Measurements from ENCODE around the gene CPT2. TPM values are rescaled to one million over a fixed set of nuclear protein-coding genes. Genes with fewer than 3 reads are reported as not detected.

The CPT2 gene
- polyA plus RNA-seq, 2 of the 4 experiments (the other 2 are of a cell fraction): 5.9 to 8.4 TPM

GRCh38 chr1:53186533-53186932 is 10.1 kb upstream of the CPT2 start (continued):
- TF ChIP-seq FOSB (CRISPR knock-in tag; IDR thresholded peaks at IDR 0.05) (no peak), ZC3H11A (IDR thresholded peaks at IDR 0.05) (no peak), ZSCAN20 (CRISPR knock-in tag; IDR thresholded peaks at IDR 0.05) (no peak), HDAC2 (IDR thresholded peaks at IDR 0.05) (no peak), USF2 (IDR thresholded peaks at IDR 0.05) (no peak)

GRCh38 chr1:53187401-53187800 is 9.2 kb upstream of the CPT2 start:
- Histone ChIP-seq H3K9me3 (no peaks in the 10 kb centered on the region), H3K4me1 (peaks cover 11% of the 10 kb centered on the region; the same call in 2 of the 3 replicates), H3K4me2 (no peak overlapping the region), H3K27ac (no peak overlapping the region), H3K4me3 (no peak overlapping the region)
- ATAC-seq (no peak), DNase-seq (ENCODE audit: low read depth in 1 of 2, low spot score in 1 of 2) (no peak), FAIRE-seq (no peak)
- POLR2A ChIA-PET: no interaction called here
- CTCF ChIA-PET: interaction anchor here (0.8 to 2.3 kb wide), 7 partner anchors 11 to 283 kb away, joined by 3 to 10 read pairs (median 4); partner anchors contain the start of gene ECHDC2
- WGBS (ENCODE audit: missing lambda C conversion rate): 60% methylated on average over 1 of the region's 1 CpG
- no peak for TF ChIP-seq CBX8 (IDR thresholded peaks at IDR 0.05)
- no peak for TF ChIP-seq JUN (IDR thresholded peaks at IDR 0.05)
- TF ChIP-seq POLR2AphosphoS2 (conservative IDR thresholded peaks at IDR 0.05; ENCODE audit: low read length): no peak

GRCh38 chr1:53188099-53188498 is 8.5 kb upstream of the CPT2 start:
- WGBS (ENCODE audit: missing lambda C conversion rate): 70% methylated on average over 4 of the region's 4 CpGs
- H3K27ac ChIP-seq: no peak overlapping the region
- TF ChIP-seq NPAS2 (CRISPR knock-in tag; IDR thresholded peaks at IDR 0.05; ENCODE audit: borderline replicate concordance): no peak
- no peak overlapping the region for H3K4me2 ChIP-seq
- no peaks in the 10 kb centered on the region for H3K9me3 ChIP-seq
- ATAC-seq: no peak
- DNase-seq (ENCODE audit: low read depth in 1 of 2, low spot score in 1 of 2): no peak
- ChIA-PET CTCF (interaction anchor here (2.2 kb wide), 1 partner anchor 267 kb away, joined by 9 read pairs; the partner anchor contains the start of gene ECHDC2), POLR2A (no interaction called here)
- no peak for FAIRE-seq
- peaks cover 6% of the 10 kb centered on the region; the same call in 2 of the 3 replicates for H3K4me1 ChIP-seq
- no peak overlapping the region for H3K4me3 ChIP-seq

- Histone ChIP-seq H3K4me3 (no peak overlapping the region), H3K4me1 (no peaks in the 10 kb centered on the region), H3K27ac (no peak overlapping the region), H3K4me2 (no peak overlapping the region), H3K9me3 (no peaks in the 10 kb centered on the region)
- DNase-seq (ENCODE audit: low read depth in 1 of 2, low spot score in 1 of 2): no peak
- 84% methylated on average over 5 of the region's 5 CpGs for WGBS (ENCODE audit: missing lambda C conversion rate)
- TF ChIP-seq ZFP36 (IDR thresholded peaks at IDR 0.05; ENCODE audit: borderline replicate concordance, partially characterized antibody) (no peak), NFE2L2 (conservative IDR thresholded peaks at IDR 0.05; ENCODE audit: low read length) (no peak), ZC3H11A (IDR thresholded peaks at IDR 0.05) (no peak), HOXB5 (CRISPR knock-in tag; IDR thresholded peaks at IDR 0.05) (no peak), CHD2 (IDR thresholded peaks at IDR 0.05; ENCODE audit: low read length, partially characterized antibody) (no peak), MAZ (IDR thresholded peaks at IDR 0.05; ENCODE audit: borderline replicate concordance, low read depth, low read length) (no peak), POLR2AphosphoS2 (conservative IDR thresholded peaks at IDR 0.05; ENCODE audit: low read length) (no peak), ELK1 (IDR thresholded peaks at IDR 0.05; ENCODE audit: low read depth, low read length) (no peak), FOSB (CRISPR knock-in tag; IDR thresholded peaks at IDR 0.05) (no peak), HES2 (IDR thresholded peaks at IDR 0.05) (no peak), PHF8 (IDR thresholded peaks at IDR 0.05; ENCODE audit: borderline replicate concordance, low read depth) (no peak), KDM5A (IDR thresholded peaks at IDR 0.05) (no peak), RARB (CRISPR knock-in tag; IDR thresholded peaks at IDR 0.05) (no peak), ATOH8 (CRISPR knock-in tag; IDR thresholded peaks at IDR 0.05; ENCODE audit: low read depth) (no peak), BCL3 (IDR thresholded peaks at IDR 0.05) (no peak), GATA3 (IDR thresholded peaks at IDR 0.05; ENCODE audit: borderline replicate concordance) (no peak), KDM1A (IDR thresholded peaks at IDR 0.05; ENCODE audit: low read depth) (no peak), CTCF (IDR thresholded peaks at IDR 0.05) (no peak)
- FAIRE-seq: no peak
- ChIA-PET POLR2A (no interaction called here), CTCF (interaction anchor here (2.2 kb wide), 1 partner anchor 268 kb away, joined by 9 read pairs; the partner anchor contains the start of gene ECHDC2)
- no peak for ATAC-seq
Measured at GRCh38 chr1:53189061-53189460, 7.6 kb upstream of the CPT2 start.

Measured in A549 (cell line).